T follicular helper cell (primary cell): Measurements from ENCODE around the gene SOST.

Experiments
- DNase-seq: peaks from one replicate; pipeline ENCODE4 v3.0.0-alpha.2; 2020; ENCODE audit warnings: low read depth

Gene SOST

DNA sequence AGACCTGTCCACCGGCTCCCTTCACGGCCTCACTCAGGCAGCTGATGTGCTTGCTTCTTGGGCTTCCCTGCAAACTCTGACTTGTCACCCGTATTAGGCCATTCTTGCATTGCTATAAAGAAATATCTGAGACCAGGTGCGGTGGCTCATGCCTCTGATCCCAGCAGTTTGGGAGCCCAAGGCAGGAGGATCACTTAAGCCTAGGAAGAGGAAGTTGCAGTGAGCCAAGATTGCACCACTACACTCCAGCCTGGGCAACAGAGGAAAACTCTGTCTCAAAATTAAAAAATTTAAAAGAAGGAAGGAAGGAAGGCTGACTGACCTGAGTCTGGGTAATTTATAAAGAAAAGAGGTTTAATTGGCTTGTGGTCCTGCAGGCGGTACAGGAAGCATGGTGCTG, 17.0 kb downstream of the SOST start:
- no peak for DNase-seq

DNA sequence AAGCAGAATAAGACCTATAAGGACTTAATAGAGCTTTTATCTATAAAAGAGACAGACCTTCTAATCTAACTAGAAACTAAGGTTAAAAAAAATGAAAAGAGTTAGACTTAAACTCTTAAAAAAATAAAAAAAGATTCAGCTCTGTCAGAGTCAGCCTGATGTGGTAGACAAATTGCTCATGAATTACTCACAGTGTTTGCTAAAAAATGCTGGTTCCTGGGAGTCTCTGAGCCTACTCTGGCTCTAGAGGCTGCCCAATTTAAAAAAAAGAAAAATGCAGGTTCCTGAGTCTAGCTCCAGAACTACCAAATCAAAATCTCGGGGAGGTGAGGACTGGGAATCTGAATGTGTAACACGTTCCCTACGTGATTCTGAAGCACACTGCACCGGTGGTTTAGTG, 18.1 kb downstream of the SOST start:
- DNase-seq, result no peak

DNA sequence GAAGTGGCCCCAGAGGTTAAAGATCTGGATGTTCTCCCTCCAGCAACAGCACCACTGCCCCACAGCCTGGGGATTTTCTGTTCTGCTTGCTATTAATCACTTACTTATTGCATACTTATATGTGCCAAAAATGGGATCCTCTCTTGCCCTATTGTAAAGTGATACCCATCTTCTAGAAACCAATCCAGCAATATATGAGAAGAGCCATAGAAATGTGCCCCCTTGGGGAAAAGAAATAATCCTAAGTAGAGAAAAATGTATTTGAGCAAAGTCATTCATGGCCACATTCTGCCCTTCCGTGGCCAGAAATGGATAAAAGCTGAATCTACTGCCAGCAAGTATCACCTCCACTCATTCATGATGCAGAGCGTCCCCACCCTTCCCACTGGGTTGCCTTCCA, 20.9 kb downstream of the SOST start:
- no peak for DNase-seq

DNA sequence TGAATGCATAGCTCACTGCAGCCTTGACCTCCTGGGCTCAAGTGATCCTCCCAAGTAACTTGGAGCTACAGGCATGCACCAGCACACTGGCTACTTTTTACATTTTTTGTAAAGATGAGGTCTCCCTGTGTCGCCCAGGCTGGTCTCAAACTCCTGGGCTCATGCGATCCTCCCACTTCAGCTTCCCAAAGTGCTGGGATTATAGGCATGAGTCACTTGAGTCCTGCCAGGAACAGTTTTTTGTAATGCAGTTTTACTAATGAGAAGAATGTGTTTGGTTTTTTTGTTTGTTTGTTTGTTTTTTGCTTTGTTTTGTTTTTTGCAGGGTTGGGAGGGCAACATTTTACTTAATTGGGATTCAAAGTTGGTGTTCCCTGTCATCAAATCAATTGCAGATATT, 22.2 kb downstream of the SOST start:
- DNase-seq, result no peak

DNA sequence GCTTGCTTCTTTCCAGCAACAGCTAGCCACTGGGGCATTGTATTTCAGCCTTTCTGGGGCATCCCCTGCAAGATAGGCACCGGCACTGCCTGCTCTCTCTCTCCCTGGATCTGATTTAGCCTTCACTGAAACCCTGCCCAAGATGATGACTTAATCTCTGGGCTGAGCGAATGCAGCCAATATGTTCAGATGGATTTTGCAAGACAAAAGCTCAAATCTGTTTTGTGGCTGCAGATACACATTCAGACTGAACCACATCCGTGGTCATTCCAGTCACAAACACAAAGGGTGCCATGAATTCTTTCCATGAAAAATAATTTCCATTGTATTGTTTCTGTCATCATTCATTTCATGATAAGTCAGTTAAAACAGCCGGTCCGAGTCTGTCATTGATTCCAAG, 24.2 kb downstream of the SOST start:
- no peak for DNase-seq

DNA sequence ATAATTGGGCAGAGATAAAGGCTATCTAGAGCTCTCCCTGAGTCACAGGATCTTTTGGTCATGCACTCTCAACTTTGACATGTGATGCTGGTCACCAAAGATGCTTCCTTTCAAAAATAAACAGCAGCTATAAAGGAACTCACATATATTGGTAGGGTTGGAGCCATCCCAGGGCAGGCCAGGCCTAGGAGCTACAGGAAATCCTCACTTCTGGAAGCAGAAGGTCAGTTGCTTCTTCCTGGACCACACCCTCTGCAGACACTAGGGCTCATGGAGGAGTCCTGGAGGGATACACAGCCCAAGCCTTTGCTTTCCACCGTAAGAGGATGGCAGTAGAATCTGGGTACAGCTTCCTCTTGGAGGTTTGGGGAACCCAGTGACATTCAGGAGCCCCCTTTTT, 24.6 kb downstream of the SOST start:
- DNase-seq, result no peak

DNA sequence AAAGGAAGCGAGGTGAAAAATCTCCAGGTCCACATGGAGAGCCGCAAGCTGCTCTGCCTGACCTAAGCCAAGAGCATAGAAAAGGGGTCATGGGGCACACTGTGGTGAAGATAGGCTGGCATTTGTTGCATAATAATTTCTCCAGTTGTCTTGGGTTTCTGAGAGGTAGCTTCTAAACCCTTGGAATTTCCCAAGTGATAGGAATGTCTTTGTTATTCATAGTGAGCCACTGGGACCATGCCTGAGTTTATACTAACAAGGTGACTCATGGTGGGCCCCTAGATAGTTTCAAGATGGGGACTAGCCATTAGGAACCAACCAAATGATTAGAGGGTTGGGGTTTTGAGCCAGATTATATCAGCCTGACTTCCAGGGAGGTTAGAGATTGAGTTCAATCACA, 25.6 kb downstream of the SOST start:
- no peak for DNase-seq

DNA sequence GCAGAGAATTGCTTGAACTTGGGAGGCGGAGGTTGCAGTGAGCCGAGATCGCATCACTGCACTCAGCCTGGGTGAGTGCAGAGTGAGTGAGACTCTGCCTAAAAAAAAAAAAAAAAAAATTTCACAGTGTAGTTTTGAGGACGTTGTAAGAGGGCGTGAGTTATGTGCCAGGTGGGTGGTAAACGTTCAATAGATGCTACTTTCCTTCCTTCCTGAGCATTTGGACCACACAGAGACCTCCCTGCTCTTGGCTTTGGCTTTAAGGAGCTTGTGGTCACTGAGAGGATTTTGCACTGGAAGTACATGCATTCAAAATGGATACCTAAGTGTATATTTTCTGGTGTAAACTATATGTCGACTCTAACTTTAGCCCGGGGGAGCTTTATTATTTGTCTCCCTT, 30.5 kb downstream of the SOST start:
- no peak for DNase-seq

DNA sequence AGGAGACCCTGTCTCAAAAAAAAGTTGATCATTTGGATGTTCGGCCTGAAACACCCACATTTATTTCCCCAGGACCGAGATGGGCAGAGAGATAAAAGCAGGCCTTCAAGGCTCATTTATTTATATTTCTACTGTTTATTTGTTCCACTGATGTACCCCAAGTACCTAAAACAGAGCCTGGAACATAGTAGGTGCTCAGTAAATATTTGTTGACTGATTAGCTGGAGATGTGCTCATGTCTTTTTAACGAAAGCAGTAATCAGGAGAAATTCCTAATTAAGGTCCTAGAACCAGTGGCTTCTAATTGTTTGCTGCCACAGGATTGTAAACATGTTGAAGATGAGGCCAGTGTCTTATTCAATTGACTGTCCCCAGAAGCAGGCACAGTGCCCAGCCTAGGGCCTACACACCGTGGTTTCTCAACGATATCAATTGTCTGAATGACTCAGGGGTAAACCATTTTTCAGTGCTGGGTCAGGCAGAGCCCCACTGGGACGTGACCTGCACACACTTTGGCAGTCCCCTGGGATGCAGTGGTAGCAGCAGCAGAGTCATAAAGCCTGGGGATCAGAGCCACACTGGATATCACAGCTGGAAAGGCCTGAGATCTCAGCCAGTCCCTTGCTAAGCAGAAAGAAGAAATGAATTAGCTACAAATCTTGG, 34.8 kb downstream of the SOST start:
- DNase-seq, result no peak

DNA sequence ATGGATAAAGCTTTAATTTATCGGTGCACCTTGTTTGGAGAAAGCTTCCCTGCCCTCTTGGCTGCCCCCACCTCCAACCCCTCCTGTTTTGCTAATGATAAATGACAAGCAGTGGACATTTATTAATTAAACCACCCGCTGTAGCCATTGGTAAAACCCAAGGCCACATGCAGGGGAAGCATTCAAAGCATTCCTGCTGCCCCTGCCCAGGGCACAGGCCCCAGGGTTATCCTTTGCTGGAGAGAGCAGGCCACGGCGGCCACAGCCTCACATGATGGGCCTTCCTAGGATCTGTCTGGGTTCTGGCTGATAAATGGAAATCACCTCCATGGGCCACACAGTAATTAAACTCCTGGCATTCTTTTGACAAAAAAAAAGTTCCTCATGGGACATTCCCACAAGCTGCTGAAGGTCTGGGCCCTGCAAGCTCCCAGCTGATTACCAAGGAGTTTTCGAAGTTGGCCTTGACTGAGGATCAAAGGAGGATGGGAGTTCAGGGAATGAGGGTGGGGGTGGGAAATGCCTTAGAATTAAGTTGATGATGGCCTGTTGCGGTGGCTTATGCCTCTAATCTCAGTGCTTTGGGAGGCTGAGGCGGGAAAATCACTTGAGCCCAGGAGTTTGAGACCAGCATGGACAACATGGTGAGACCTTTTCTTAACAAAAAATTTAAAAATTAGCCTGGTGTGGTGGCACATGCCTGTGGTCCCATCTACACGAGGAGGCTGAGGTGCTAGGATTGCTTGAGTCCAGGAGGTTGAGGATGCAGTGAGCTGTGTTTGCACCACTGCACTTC, 35.5 kb downstream of the SOST start:
- DNase-seq, result no peak

DNA sequence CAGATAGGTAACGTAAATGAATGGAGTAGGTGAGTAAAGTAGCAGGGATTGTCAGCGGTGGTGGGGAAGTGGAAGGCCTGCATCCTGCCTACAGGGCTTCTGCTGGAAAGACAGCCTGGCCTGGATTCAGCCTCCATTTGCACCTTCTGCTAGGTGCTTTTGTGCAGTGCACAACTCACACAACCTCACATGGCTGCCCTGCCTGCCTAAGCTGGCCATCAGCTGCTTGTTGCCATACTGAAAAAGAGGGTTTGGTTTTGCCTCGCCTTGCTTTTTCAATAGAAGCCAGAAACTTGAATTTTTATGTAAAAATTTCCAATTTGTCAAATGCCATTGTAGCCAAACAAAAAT, 36.3 kb downstream of the SOST start:
- DNase-seq, result no peak

DNA sequence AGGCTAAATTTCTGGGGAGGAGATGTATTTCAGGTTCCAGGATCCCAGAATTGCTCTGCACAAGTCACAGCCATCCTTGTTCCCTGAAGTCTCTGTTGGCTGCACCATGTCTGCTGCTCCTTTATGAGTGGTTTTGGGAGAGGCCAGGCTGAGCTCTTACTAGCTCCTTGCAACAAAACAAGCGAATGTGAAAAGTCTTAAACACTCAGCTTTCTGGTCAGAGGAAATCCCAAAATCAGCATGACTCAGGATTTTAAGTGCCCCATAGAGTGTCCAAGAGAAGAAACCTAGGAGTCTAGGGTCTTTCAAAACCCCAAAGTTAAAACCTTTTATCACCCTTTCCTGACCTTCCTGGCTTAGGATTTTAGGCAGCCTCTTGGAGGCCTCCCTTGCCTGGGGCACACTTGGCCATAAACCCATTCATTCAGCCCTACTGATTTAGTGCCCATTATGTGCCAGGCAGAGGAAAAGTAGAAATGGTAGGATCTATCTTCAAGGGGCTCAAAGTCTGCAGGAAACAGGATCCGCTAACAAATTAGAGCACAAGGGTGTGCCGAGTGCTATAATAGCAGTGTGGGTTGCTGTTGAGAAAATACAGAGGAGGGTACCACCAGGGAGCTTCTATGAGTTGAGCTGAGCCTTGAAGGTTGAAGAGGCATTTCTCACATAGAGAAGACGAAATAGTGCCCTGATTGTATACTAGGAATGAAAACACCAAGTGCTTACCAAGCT, 36.9 kb downstream of the SOST start:
- no peak for DNase-seq

DNA sequence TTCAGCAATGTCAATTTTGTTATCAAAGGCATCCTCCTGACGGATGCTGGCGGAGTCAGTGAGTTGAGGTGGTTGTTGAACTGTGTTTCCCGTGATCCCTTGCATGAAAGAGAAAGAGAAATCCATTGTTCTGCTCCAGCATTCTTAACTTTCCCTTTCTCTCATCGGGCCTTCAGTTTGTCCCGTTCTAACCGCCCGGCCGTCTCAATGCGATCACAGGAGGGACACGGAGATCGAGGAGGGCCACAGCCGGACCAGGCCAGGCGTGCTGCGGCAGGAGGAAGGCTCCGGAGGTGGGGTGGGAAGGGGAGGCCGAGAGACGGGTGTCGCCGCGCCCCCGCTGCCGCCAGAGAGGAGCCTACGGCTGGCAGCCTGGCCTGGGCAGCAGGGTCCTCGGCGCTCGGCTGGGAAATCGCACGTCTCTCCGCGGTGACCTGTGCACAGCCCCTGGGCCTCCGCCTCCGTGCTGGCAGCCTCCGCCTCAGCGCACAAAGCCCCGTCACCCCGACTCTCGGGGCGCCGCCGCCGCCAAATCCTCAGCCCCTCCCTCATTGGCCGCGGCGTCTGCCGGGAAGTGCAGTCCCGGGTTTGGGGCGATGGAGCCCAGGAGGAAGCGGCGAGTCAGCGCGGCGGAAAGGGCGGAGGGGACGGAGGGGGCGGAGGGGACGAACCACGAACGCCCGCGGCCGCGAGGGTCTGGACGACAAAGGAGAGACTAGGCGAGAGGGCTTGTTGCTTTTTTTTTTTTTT, 38.1 kb downstream of the SOST start:
- DNase-seq, result peak; percentile 52

DNA sequence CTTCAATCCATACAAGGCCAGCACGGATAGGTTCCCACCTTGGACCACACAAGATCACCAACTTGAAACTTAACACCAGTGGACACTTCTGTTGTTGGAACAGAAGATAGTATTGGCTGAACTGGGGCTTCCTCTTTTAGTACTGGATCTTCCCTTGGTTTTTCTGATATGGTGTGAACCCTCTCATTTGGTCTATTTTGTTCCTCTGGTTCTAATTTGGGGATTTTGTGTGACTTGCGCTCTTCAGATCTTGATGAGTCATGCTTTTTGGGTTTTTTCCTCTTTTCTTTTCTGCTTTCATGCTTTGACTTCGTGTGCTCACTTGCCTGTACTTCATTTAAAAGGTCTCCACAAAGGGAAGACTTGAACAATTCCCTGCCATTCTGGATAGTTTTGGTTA, 39.0 kb downstream of the SOST start:
- DNase-seq, result no peak

DNA sequence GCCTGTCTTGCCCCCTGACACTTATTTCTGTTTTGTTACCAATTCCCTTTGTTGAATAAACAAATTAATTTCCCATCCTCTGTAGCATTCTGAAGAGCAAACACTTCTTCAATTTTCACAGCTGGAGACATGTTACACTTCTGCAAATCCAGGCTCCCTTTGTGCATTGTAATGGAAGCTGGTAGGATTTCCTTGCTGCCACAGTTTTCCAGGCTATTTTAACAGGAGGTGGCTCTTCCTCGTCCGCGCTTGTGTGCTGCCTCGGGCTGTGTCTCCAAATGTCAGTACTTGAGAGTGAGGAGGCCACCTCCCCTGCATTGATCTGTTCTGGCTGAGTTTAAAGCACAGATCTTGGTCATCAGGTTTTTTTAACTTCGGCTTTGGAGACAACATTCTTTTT, 40.0 kb downstream of the SOST start:
- no peak for DNase-seq

DNA sequence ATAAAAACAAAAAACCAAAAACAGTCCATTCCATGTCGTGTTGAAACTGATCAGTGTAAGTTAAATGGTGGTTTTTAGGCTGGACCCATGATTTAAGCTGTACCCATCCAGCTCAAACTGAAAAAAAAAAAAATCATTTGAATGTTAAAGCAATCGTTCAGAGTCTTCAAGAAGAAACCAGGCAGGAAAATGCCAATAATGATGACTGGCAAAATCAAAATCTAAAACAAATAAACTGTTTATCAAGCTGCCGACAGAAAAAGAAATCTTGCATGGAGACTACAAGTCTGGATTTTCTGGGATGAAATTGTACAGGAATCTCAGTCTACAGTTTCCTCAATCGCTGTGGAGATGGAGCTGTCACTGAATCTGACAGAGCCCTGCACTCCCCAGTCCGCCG, 40.7 kb downstream of the SOST start:
- no peak for DNase-seq

DNA sequence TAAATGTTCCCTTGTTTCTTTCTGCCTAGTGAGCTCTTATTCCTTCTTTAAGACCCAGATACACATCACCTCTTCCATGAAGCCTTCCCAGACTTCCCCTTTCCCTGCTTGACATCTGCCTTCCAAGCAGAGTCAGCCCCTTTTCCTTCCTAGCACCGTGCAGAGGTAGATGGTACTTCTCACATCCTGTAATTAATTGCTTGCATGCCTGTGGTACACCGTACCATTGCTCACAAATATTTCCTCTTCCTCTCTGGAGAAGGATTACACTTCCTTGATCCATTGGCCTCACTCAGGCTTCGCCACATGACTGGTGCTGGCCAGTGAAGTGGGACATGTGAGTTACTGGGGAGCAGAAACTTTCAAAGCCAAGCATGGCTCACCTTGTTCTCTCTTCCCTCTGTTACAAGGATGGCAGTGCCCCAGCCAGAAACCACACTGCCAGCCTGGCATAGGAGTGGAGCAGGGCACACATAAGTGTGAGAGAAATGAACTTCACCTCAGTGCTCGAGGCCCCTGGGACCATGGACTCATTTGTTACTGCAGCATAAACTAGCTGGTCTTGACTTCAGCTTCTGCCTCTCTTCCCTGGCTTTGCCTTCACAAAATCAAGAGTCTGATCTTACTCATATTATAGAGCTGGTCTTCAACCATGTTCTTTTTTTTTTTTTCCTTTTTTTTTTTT, 44.0 kb downstream of the SOST start:
- DNase-seq, result no peak

DNA sequence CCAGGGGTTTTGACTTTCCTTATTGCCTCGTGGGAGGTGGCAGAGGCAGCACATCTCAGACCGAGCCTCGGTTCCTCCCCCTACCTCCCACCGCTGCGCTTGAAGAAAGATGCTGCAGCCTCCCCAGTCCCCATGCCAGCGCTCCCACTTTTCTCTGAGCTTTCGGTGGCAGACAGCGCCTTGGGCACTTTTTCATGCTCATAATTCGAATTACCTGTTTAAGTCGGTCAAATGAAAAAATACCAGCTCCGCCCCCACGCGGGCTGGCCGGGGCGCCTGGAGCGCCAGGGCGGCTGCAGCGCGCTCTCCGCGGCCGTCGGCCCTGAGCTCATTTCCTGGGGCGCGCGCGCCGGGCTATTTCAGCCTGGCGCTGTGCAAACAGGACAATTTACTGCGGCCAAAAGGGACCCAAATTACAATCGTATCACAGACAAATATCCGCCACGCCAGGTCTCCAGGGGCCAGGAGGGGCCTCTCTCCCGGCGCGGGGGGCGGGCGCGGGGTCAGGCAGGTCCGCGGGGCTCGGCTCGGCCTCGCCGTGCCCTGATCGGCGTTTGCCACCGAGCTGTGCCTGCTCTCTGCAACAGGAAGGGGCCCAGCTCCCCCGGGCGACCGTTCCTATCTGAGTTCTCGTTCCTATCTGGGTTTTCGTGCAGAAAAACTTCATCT, 45.0 kb downstream of the SOST start:
- no peak for DNase-seq

DNA sequence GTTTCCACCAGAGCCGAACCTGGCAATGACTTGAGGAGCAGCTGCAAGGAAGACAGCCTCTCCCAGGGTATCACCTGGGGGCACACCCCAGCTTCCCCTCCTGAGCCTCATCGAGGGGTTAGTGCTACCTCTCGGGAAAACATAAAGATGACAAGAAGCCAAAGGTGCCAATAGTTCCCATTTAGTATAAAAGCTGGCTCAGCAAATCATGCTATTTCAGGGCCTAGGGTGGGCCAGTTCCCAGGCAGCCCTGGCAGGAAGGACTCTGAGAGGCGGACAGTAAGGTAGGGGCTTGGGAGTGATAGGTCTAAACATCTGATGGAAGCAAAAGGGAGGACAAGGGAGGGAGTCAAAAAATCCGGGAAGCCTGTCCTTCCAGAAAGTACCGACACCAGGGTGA, 46.2 kb downstream of the SOST start:
- no peak for DNase-seq

DNA sequence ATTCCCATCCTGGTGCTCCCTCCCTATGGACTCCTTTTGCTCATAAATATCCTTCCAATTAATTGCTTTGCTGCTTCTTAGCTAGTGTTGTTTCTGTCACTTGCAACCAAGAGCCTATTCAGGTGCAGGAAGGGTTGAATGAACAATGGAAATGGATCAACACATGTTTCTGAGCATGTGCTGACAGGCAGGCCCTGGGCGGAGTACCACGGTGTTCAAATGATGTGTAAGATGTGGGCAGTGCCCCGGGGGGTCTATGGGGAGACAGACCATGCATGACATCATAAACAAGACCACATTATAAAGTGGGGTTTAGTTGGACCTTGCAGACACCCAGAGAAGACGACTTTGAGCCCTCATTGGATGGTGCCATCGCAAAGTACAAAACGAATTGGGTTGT, 48.5 kb downstream of the SOST start:
- no peak for DNase-seq

DNA sequence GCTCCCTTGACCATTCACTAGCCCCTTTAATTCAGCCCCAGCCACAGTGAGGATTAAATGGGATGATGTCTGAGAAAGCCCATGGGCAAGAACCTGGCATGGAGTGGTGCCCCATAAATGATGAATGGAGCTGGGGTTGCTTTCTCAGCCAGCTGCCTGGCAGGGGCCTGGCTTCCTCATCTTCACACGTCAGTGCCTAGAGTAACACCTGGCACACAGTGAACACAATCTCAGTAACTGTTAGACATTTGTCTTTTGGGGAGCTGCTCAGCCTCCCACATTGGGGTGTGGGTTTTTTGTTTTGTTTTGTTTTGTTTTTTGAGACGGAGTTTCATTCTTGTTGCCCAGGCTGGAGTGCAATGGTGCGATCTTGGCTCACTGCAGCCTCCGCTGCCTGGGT, 49.4 kb downstream of the SOST start:
- no peak for DNase-seq
